Bone marrow (tissue), 2 donors: ENCODE results near the gene SPOCK1.

ENCODE experiments used
- DNase-seq, 2 donors: peaks; one replicate each; lab custom pipeline; 2025; lab: John Stamatoyannopoulos, UW

SPOCK1 gene

DNA sequence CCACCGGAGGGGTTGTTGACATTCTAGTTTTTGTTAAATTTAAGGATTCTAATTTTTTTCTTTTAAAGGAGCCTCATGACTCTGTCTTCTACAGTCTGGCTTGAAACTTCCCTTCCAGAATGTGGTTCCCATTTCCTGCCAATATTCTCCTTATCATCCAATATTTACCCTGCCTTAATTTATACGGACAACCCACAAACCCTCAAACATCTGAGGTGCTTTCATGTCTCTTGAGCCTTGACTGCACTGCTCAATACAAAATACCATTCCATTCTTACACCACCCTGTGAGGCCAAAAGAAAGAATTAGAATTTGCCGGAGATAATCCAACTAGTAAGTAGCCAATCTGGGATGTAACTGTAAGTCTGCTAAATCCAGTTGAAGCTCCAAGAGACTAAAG, 346.5 kb downstream of the SPOCK1 start:
- DNase-seq = no peak

DNA sequence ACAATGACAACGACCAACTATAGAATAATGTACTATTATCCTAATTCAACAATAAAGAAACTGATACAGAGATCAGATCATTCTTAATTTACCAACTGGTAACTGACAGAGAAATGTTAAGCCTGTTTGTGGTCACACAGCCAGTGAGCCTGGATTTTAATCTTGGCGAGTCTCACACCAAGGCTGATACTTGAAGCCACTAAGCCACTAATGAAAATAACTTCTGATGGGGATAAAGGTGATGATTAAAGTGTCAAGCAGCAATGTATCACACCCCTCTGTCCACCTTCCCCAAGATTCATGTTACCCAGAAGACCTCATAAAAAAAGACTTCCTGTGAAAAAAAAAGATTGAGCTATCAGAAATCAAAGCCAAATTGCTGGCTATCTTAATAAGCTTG, 350.5 kb downstream of the SPOCK1 start:
- no peak for DNase-seq

DNA sequence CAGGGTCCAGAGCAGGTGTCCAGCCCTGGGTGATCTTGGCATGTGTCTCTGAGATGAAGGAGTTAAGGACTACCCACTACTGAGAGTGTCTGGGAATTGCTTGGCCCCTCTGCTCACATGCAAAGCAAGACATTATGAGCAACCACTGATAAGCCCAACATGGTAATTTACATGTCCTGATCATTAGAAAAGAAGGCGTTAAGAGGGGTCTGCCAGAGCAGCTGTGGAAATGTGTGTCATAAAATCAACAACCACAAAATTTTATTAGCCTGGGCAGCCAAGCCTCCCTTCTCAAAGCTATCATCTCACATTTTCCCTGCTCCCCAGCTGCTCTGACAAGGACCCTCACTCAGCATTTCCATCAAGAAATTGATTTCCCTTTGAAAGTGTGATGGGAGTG, 351.0 kb downstream of the SPOCK1 start:
- DNase-seq = no peak

DNA sequence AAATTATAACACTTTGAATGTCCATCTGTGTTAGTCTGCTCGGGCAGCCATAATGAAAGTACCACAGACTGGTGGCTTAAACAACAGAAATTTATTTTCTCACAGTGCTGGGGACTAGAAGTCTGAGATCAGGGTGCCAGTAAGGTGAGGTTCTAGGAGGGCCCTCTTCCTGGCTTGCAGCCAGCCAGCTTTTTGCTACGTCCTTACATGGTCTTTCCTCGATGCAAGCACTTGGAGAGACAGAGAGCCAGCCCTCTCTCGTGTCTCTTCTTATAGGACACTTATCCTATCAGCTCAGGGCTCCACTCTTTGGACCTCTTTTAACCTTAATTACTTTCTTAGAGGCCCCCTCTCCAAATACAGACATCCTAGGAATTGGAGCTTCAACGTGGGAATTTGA, 351.8 kb downstream of the SPOCK1 start:
- DNase-seq = no peak

DNA sequence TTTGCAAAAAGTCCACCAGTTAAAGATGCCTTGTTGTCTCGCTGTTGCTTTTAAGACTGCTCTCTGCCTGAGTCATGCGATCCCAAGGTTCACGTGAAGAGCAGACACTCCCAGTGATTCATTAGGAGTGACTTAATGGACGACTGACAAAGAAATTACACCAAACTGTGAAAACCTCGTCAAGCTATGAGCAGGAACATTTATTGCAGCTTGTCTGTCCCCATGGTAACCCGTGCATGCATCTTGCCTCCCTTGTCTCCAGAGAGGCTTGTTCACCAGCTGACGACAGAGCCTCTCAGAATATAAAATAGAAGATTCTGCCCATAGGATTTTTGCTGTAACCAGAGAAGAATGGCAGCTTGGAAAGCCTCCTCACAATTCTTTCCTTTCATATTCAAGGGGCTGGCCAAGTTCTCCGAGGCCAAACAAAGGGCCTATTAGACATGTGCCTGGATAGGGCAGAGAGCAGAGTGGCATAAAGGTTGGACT, 352.7 kb downstream of the SPOCK1 start:
- no peak for DNase-seq

DNA sequence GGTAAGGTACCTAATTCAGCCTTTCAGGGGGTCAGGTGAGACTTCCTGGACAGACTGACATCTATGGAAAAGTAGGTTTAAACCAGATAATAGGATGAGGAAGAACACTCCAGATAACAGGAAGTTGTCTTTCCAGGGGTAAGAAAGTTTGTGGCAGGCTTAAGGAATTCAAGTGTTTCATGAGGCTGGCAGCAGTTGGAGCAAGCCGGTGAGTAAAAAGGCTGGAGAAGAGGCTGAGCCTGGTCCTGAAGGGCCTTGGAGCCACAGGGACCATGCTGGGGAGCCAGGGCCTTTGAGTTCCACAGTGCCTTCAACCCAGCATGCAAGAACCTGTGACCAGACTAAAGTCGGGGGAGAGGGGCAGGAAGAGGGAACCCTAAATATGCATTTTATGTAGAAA, 353.4 kb downstream of the SPOCK1 start:
- no peak for DNase-seq

DNA sequence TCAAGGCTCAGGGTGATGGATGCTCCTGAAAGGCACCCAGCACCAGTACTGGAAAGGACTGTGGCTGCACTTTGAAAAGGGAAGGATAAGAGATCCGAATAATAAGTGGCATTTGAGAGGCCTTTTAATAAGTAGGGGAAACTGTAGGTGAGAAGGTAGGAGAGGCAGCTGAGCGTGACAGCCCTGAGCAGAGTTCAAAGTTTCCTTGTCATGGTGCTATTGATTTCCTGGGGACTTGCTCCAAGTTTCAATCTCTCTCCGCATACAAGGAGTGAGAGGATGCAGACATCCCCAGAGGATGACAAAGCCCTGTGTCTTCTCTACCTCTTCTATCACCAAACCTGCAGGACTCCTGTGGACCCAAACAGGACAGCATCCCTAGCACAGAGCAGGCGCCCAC, 354.5 kb downstream of the SPOCK1 start:
- no peak for DNase-seq

DNA sequence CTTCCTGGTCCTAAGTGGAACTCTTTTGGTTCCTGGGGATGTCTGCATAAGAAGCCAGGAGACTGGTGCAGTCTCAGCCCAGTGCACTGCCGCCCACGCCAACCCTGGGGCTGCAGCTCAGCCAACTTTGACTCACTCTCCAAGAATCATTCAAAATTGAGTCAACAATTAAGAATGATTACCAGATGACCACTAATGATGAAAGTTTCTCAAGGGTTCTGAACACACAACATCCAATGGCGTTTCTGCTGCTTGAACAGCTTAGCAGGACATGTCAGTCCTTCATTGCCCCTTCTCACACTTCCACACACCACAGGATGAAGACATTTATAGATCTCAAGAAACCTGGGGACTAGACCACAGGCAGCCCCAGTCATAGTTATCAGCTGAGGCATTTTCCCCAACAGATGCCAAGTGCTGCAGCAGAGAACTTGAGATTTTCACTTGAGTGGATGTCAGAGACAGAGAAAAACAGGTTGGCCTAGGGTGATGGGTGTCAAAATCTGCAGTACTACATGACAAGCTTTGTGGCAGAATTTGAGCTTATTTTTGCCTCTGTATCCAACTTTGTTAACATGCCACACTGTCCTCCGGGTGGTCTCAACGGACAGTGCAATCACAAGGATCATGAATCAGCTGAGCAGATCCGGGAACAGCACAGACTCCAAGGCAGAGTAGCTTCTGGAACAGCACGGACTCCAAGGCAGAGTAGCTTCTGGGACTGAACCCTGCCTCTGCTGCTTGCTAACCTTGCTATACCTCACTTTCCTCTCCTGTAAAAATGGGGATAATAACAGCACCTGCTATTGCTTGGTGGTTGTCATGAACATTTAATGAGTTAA, 356.1 kb downstream of the SPOCK1 start:
- DNase-seq = no peak

DNA sequence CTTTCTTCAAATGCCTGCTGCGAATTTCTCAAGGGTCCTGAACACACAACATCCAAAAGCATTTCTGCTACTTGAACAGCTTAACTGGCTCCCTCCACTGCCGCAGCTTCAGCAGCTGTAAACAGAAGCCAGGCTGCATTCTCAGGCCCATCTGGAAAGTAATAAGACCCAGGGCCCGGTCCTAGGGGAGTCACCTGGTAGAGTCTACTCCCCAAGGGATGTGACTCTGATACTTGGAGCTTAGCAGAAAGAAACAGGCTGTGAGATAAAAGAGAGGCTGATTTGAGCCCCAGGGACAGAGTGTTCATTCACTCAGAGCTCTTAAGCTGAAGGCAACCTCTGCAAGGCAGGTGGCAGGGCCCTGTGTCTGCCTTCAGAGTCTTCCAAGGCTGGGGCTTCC, 356.8 kb downstream of the SPOCK1 start:
- DNase-seq = no peak

DNA sequence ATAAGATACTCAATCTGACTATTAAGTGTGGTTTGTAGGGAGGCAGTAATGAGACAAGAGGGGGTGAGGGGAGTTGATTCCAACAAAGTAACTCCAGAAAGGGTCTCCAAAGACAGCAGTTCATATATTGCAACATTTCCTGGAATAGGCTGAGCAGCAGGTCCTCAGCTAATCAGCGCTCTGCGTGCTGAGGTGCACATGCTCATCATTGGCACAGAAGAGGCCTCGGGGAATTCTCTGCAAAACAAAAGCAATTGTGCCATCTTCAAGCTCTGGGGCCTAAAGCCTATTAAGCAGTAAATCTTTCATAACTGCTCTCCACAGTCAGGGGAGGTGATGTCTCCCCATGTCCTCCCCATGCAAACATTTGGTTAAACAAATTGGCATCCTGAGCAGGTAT, 357.3 kb downstream of the SPOCK1 start:
- DNase-seq = no peak

DNA sequence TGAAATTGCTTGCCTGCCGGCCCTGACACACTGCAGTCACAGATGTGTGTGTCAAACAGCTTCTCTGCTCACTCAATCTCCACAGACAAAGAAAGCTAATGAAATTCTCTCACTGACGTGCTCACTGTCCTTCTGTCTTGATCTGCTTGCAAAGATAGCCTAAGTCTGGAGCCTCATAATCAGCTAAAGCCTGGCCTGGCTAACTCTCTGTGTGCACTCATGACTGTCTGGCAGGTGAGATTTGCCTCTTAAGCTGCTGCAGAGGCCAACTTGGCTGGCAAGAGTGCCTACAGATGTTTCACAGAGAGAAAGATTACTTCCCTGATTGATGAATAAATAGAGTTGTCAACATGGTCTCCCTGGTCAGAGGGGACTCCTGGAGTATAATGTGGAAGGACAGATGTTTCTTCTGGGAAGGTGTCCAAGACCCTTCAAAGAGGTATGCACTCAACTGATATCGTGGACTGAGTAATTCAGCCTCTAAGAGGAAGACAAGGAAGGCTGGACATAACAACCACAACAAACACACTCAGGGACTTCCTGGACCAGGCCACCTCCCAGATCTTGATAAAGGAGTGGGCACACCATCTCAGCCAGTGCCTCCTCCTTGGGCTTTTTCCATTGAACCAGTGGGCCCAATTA, 362.0 kb downstream of the SPOCK1 start:
- no peak for DNase-seq

DNA sequence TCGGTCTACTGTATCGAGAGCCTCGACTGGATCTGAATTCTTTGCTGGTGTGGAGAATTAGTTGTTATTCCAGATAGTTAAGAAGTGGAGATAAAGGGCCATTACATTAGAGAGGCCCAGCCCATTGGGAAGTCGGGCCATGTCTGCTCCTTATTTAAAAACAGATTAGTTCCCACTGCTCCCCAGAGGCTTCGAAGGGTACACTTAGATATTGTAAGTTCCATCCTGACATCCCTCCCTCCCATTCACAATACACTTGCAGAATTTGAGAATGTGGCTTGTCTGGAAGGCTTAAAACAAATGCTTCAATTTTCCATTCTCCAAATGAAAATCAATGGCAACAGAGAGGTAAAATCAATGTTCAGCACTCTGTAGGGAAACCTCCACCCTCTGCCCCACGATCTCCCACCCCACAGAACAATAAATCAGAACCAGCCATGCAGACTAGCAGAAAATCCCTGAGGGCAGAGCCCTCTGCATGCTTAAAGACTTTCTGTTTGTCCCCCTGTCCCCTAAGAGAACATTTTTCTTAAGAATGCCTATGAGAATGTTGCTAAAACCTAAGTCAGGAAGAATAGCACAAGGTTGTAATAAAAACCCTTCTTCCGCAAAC, 364.1 kb downstream of the SPOCK1 start:
- DNase-seq = no peak

DNA sequence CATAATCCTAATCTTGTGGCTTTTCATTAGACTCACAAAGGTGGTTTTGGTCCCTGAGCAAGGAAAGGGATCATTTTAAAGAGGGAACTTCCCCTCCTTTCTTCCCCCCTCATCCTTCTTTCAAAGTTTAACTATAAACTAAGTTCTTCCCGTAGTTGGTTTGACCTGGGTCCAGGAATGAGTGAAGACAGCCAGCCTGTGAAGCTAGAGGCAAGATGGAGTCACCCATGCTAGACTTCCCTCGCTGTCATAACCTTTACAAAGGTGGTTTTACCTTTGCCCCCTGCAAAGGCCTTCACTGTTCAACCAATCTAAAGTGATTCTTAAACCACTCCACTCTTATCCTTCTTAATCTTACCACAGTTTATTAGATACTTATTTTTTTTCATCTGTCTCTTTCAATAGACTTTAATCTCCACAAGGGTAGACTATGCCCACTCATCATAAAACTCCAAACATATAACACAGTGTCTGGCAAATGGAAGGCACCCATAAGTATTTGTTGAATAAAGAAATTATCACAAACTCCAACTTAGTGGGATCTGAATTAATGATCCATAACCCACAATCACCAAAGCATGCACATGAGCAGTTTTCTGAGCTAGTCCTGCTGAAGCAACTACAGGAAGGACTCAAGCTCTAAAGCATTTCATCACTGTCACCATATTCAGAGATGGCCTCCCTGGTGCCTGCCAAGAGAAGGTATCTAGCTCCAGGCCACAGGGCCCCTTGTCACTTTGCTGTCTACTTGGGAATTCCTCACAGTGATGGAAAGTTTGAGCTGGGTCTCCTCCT, 369.0 kb downstream of the SPOCK1 start:
- no peak for DNase-seq

DNA sequence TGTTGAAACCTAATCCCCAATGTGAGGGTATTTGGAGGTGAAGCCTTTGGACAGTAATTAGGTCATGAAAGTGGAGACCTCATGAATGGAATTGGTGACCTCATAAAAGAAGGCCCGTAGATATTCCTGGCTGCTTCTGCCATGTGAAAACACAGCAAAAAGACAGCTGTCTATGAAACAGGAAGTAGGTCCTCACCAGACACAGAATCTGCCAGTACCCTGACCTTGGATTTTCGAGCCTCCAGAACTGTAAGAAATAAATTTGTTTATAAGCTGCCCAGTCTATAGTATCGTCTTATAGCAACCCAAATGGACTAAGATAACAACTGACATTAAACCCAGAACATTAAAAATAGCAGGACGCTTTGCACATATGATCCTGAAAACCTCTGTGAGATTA, 371.1 kb downstream of the SPOCK1 start:
- DNase-seq = no peak

DNA sequence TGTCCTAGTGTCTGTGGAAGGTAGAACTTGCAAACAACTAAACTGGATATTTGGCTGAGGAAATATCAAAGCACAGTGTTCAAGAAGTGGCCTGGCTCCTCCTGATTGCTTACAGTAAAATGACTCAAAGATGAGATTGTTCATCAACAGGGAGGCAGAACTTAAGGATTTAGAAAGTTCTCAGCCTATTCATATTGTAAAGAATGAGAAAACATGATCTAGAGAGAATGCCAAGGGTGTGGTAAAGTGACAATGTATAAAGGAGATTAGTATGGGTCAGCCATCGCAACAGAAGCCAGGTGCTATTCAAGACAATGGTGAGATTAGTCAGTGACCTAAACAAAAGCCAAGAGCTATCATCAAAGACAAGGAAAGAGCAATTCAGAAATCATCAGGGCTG, 372.3 kb downstream of the SPOCK1 start:
- no peak for DNase-seq

DNA sequence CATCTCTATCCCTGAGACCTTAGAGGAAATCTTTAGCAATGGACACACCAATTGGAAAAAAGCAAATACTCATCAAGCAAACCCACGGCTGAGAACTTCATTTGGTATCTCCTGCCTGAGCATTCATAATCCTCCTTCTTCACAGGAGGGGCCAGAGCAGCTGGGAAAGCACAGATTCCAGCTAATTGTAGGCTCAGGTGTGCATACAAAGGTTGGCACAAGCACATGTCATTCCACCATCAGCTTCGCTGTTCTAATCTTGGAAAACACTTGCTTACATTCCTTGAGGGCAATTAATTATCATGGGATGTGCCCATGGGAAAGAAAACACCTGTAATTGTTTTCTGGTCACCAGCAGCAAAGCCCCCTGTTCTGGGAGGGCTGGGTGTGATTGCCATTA, 376.6 kb downstream of the SPOCK1 start:
- DNase-seq = no peak

DNA sequence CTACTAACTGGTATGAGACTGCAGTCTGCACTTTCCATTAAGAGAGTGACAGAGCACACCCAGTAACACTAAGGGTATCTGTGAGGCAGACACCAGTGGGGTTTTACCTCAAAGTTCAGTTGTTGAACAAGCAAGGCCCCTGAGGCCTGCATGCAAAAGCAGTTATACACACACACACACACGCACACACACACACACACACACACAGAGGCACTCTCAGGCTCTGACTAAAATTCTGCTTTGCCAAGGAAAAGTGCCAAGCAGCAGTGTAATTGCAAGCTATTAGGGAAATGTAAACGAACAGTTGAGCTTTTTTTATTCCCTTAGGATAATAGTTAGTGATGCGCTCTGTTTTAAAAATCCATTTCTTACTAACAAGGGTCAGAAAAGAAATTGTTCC, 377.1 kb downstream of the SPOCK1 start:
- no peak for DNase-seq

DNA sequence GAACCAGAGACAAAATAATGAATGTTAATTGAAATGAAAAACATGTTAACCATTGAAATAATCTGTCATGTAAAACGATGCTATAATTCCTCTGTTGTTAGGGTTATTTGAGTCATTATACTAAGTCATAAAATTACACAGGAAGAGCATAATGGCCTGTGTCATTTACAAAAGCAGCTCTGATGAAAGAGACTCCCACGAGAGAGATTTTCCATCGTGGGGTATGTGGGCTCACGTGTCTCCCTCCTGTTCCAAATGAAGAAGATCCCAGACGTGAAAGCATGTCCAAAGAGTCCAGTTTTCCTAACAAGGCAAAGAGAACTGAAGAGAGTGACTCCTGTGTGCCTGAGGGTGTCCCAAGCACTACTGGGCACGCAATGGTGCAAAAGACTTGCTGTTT, 379.8 kb downstream of the SPOCK1 start:
- no peak for DNase-seq

DNA sequence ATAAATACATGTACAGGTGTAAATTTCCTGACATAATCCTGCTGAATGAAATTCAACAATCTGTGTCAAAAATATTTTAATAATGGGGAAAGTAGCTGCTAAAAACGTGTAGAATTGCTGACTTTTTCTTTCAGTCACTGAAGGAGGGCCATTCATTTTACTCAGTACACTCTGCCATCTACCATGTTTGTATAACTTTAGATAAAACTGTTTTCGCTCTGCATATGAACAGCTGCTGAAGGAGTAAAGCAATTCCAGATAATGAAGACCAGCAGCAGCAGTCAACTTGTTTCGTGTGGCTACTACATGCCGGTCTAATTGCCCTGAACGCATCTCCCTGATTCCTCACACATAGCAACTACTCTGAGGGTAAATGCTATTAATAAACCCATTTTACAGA, 380.5 kb downstream of the SPOCK1 start:
- DNase-seq = no peak

DNA sequence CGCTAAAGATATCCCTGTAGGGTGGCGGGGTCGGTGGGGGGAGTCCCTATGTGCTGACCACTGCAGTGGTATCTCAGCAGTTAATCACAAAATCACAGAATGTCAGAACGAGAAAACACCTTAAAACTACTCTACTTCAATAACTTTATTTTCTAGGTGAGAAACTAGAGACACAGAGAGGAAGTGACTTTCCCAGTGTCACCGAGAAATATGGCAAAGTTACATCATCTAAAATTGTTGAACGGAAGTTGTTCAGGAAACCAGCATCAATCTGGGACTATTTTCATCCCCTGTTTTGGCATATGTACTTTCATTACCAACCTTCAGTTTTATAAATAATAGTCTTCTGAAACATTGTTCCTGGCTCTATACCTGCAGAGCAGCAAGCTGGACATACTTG, 384.0 kb downstream of the SPOCK1 start:
- no peak for DNase-seq

DNA sequence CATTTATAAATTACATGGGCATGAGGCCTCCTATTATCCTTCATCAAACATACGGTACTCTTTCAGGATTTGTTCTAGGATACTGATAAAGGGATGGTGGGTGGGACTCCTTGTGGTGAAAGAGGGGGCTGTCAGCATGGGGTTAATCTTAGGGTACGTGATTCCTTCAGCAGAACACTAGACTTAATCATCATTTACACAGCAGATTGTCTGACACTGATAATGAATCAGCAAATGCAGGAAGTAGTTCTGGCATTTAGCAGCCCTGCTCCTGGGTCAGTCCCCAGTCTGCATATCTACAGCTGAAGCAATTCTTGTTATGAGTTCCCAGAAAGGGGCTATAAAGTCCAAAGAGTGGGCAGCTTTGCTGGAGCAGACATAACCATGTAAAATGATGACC, 384.6 kb downstream of the SPOCK1 start:
- DNase-seq = no peak

DNA sequence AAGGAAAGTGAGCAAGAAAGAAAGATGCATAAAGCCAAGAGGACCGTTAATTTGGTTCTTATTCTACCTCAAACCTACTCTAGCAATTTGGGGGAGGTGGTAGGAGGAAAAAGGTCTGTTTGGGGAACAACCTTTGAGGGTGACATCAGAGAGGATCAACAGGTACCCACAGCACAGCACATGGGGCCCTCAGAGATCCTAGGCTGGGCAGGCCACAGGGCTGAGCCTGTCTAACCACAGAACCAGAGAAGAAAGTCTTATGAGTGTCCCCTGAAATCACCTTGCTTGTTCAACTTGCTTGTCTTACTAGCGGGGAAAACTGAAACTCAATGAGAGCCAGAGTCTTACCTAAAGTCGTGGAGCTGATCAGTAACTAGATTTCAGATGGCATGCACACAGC, 385.2 kb downstream of the SPOCK1 start:
- DNase-seq = no peak
